Ramos (cell line): ENCODE measurements around the gene CBY3.
"Not testable (repeated sequence)": the region's sequence is repeated elsewhere in the genome, so short reads cannot be mapped to it uniquely, and the experiment has no call there.

Experiments used
- in situ Hi-C: fragments of 300-500 bp; cut with MboI; formaldehyde crosslinking; loops from one replicate; pipeline ENCODE4 v1.14.3; 2022; ENCODE audit warnings: low sequenced_read_pairs; ENCODE audit not compliant: unreplicated experiment

Gene CBY3

DNA sequence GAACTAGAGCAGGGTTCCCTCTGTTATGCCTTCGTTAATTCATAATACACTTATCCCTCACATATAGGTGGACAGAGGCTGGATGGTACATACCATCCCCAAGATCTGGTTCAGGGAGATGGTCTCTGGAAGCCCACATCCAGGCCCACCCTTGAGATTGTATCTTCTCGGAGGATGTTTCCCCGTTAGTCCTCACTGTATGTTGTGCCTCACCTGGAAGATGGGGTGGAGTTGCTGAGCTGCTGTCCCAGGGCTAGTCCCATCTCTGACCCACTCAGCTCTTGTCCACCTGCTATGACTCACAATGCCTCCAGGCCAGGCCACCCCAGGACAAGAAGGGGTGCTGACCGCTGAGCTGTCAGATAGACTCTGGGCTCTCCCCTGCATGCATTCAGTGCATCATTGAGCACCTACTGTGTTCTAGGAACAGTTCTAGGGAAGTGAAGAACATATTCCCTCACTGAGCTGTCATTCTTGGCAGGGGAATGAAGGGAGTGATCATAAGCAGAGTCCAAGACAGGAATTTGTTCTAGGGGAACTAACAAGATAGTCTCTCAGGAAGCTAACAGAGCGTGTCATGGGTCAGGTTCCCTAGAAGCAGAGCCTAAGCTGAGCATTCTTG is at the start of gene CBY3:
Gene CBY3 (minus strand): TSS at position 255 of the 622 bp plus-strand sequence. CDS start 116 bp downstream, at position 139.
- in situ Hi-C loops: no loop called here

DNA sequence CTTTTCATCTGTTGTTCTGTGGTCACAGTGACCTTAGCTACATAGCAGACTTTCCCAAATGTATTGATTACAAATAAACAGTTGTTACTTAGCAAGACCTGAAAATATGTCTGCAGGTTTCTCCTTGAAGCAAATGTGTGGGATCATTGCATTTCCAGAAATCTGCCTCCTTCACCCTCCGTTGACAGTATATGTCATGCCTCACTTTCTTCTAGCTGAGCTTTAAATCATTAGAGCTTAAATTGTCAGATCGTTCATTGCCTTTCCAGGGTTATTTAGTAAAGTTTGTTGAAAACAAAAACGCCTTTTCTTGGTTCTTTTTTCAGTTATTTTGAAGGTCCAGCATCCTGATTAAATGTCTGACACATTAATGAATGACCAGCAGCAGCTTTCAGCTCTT is 49.5 kb upstream of the CBY3 start:
- in situ Hi-C loops: no loop called here

DNA sequence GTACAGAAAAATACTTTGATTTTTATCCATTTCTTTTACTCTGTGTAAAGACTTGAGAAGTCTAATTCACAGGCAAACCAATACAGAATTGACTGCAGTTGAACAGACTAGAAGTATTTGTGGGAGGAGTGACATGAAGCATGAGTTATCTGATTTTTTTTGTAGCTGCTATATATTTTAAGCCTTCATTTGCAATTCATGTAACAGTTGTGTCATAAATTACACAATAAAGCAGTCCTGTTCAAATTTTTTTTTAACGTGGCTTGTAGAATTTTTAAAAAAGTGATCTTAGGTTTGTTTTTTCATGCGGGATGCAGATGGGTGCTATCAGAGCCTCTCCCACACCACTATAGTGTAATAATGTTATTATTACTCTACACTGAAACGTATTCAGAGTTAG is 48.9 kb upstream of the CBY3 start:
- in situ Hi-C loops: no loop called here

DNA sequence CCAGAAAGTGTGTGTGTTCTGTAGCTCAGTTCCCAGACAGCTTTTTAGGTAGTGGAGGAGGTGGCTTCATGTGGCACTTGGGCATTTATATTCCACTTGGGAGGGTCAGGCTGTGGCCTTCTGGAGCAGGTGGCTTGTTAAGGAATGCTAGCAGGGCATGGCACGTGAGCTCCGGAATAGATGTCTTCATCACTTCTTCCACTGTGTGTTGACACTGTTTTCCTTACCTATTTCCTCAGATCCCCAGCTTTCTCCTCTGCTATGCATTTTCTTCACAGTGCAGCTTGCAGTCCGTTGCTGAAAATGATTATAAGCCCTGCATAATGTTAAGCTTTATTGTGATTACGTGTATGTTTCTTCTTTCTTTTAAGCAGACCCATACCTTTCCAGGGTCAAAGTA is 48.5 kb upstream of the CBY3 start:
- in situ Hi-C loops: no loop called here

DNA sequence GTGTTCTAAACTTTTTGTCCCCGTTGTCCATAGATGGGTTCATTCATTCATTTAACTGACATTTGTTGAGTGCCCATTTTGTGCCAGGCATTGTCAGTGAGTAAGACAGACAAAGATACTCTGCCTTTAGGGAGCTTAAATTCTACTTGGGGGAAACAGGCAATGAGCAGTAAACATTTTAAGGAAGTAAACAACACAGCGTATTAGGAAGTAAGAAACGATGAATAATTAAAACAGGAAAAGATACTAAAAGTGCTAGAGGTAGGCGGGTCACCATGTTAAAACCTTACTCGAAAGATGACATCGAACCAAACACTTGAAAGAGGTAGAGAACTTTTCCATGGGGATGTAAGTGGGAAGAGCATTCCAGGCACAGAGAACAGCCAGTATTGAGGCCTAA is 46.3 kb upstream of the CBY3 start:
- in situ Hi-C loops: no loop called here

DNA sequence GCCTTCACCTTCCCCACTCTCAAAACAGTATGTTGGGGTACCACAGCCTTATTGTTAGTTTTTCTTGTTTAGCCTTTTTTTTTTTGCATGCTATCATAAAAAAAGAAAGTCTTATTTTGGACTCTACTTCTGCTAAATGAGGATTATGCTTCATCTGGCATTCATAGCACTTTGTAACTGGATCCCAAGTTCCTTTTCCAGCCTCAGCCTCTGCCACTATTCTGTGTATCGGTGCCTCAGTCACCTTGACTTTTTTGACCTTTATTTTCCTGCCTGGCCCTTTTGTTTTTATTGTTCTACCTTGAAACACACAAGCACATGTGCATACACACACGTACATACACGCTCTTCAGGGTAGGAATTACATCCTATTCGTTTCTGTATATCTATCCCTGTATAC is 43.3 kb upstream of the CBY3 start:
- in situ Hi-C loops: no loop called here

DNA sequence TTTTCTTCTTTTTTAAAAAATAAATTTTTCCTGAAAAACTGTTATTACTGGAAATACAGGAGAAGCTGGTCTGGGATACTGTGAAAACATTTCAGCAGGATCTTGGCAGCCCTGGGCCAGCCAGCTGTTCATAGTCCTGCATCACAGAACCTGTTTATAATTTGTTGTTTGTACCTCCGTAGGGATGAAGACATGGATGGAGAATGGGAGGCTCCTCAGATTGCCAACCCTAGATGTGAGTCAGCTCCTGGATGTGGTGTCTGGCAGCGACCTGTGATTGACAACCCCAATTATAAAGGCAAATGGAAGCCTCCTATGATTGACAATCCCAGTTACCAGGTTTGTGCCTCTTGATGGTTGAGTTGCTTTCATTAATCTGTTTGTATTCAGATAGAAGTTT is 39.4 kb upstream of the CBY3 start:
- in situ Hi-C loops: no loop called here

DNA sequence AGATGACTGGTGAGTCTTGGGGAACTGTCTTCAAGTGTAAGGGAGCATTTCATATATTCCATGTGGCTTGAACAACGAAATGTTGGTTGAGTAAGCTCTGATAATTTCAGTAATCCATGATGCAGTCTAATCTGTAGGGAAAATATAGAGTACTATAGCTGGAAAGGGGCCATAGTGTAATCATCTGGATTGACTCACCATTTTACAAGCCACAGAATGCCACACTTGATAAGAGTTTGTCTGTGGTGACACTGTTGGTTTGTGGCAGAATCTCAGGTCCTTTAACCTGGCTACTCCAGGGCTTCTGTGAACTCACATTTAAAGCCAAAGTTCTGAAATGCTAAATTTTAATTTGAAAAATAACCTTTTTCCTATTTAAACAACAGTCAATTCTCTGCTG is 35.5 kb upstream of the CBY3 start:
- in situ Hi-C loops: no loop called here

DNA sequence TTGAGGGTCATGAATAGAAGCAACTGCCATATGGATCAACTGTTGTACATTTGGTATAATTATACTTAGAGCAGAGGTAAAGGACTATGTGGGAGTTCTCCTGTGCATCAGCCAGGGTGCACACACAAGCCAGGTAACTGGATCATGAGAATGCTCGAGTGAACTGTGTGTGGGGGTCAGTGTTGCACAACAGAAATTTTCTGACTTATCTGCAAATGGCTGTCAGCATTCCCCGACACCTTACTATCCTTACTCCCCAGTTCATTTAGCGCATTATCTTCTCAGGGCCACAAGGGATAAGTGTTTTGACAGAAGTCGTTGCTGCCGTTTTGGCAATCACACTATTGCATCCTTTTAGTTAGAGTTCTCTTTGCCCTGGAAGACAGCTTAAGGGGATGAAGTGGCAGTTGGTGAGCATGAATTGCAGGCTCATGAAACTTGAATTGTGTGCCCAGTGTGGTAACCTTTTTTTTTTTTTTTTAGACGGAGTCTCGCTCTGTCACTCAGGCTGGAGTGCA is 19.6 kb upstream of the CBY3 start:
- in situ Hi-C loops: no loop called here

DNA sequence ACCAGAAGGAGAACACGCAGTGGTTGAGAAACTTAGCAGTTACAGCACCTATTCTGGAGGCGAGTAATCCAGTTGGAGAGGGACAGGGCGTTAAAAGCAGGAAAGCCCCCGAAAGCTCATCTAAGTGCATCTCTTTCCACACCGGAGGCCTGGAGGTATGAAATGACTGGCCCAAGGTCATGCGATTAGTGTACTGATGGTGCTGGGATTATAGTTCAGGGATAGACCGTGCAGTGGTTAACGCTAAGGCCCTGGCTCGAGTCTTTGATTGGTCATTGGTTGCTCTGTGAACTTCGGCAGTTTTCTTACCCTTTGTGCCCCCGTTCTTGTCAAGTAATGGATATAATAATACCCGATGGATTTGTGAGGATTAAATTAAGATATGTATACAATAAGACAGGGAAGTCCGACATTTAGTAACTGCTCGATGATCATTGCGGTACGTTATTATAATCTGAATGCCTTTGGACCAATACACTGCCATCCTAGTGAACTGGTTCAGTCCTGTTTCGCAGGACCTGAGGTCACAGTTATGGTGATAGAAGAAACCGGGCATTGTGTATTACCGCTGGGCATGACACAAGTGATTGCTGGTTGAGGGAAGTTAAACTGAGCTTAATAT is 18.9 kb upstream of the CBY3 start:
- in situ Hi-C loops: no loop called here

DNA sequence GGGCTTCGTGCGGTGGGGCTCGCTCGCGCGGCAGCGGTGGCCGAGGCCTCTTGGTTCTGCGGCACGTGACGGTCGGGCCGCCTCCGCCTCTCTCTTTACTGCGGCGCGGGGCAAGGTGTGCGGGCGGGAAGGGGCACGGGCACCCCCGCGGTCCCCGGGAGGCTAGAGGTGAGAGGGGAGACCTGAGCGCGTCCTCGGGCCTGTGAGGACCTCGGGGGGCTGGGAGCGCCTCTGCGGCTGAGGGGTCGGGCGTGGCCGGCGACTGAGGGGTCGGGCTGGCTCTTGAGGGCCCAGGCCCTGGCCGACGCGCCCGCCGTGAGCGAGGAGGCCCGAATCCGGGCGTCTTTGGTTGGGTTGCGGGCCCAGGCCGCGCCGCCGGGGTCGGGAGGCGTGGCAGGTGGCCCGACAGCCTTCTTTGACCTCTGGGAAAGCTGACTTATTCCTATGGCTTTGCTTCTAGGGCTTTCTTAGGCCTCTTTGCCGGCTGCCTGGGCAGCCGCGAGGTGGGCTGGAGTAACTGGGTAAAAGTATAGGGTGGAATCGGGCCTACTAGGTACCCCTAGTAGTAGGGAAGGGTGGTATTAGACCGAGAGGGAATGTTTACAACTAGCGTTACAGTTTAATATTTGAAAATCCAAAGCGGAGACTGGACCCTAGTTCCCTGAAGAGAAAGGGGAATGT is 18.2 kb upstream of the CBY3 start, which contains the start of gene CANX:
Gene CANX (plus strand): TSS at position 33 of the 681 bp plus-strand sequence. CDS start 6,715 bp downstream, outside the sequence.
- in situ Hi-C loops: no loop called here

DNA sequence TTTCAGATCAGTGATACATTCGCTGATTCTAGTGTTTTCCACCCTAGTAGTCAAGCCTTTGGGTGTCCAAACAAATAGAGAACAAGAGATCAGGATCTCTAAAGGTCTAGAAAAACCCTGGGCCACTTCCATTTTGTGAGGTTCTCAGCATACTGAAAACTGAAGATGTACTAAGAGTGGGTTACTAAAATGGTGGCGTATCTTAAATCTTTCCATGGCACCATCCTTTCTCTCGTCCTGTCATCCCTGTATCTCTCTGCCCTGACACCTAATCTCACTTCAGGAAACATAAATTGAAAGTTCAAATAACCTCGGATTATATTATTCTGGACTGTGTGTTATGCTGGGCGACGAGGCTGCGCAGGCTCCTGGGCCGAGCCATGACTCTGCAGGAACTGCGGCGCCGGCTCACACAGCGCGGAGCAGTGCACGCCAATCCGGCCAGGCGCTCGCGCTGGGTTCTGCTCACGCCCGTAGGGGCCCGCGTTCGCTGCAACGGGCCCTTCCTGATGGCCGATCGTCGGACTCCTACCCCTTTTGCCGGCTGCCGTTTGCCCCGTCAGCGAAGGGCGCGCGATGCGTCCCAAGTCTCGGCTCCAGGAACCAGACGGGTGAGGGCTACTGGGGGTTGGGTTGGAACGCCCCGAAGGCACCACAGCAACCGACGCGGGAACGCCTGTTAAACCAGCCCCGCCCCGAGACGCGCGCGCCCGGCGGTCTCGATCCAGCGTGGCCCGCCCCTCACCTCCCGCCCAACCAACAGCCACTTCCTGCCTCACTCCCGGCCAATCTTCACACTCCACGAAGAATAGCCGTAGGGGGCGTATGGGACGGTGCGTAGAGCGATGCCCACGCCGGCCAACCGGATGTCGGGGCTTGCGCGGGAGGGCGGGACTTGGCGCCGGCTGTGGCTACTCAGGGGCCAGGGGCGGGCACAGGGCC is 17.4 kb upstream of the CBY3 start:
- in situ Hi-C loops: no loop called here

DNA sequence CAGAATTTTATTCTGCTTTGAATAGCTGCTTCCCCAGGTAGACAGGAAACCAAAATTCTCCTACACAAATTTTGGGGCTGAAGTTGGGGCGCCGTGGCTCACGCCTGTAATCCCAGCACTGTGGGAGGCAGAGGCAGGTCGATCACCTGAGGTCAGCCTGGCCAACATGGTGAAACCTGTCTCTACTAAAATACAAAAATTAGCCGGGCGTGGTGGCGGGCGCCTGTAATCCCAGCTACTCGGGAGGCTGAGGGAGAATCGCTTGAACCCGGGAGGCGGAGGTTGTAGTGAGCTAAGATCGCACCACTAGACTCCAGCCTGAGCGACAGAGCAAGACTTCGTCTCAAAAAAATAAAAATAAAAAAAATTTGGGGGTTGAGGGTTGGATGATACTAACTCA is 16.7 kb upstream of the CBY3 start:
- in situ Hi-C loops: not testable (repeated sequence)

DNA sequence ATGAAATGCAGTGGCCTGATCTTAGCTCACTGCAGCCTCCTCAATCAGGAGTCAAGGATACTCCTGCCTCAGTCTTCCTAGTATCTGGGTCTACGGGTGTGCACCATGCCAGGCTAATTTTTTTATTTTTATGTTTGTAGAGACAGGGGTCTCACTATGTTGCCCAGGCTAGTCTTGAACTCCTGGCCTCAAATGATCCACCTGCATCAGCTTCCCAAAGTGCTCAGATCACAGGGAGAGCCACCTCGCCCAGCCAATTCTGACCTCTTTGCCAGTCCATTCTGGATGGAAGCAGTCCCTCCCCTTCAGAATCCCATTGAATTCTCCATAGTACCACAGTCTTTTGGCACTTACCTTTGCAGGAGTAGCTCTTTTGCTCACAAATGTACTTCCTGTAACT is 16.3 kb upstream of the CBY3 start:
- in situ Hi-C loops: no loop called here

DNA sequence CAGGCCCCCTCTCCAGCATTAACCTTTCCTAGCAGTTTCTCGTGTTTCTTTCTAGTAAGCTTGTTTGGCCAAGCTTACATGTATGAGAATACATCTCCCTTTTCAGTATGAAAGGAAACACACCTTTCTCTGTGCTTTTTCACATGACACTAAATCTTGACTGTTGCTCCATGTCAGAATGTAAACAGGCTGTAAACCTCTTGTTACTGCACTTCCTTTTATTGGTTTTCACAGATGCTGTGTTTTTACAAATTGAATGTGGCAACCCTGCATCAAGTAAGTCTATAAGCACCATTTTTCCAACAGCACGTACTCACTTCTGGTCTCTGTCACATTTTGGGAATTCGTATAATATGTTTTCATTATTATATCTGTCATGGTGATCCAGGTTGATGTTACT is 15.8 kb upstream of the CBY3 start:
- in situ Hi-C loops: no loop called here

DNA sequence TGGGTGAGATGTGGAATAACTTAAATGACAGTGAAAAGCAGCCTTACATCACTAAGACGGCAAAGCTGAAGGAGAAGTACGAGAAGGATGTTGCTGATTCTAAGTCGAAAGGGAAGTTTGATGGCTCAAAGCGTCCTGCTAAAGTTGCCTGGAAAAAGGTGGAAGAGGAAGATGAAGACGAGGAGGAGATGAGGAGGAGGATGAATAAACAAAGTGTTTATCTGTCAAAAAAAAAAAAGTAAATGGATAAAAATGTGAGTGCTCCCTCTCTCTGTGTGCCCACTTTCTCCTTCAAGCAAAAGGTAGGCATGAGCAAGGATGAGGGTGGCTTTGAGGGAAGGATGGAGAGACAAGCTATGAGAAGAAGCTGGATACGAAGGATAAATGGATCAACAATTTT is 13.7 kb upstream of the CBY3 start:
- in situ Hi-C loops: no loop called here

DNA sequence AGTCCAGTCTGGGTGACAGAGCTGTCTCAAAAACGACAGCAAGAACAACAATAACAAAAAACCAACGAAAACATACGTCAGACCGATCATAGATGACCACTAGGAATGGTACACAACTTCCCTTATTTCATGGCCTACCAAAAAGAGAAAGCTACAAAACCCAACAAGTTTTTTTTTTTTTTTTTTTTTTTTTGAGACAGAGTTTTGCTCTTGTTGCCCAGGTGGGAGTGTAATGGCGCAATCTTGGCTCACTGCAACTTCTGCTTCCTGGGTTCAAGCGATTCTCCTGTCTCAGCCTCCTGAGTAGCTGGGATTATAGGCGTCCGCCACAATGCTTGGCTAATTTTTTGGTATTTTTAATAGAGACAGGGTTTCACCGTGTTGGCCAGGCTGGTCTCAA is 8.4 kb upstream of the CBY3 start:
- in situ Hi-C loops: not testable (repeated sequence)

DNA sequence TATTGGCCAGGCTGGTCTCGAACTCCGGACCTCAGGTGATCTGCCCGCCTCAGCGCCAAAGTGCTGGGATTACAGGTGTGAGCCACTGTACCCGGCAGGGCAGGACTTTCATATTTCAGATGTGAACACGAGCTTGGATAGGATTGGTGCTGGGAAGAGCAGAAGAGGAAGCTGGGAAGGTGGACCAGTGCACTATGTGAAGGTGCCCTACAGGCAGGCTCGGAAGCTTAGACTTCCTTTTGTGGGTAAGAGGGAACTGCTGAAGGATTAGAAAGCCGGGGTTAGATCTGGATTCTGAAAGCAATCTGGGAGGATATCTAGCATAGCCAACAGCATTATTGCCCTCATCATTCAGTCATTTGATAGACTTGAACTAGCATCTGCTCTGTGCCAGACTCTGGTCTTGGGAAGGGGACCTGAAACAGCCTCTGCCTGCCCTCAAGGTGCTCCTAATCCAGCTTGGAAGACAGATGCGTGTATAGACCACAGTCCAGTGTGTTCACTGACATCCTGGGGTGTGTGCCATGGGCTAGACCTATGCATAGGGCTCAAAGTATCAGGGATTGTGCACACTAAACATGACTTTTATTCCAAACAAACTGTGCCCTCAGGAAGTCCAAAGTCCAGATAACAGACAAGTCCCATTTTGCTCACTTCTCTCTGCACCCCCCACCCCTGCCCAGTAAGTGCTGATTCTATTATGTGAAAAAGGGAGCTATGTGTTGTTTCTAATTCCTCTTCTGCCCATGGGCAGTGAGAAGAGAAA is 637 bp downstream of the CBY3 start:
- in situ Hi-C loops: no loop called here

DNA sequence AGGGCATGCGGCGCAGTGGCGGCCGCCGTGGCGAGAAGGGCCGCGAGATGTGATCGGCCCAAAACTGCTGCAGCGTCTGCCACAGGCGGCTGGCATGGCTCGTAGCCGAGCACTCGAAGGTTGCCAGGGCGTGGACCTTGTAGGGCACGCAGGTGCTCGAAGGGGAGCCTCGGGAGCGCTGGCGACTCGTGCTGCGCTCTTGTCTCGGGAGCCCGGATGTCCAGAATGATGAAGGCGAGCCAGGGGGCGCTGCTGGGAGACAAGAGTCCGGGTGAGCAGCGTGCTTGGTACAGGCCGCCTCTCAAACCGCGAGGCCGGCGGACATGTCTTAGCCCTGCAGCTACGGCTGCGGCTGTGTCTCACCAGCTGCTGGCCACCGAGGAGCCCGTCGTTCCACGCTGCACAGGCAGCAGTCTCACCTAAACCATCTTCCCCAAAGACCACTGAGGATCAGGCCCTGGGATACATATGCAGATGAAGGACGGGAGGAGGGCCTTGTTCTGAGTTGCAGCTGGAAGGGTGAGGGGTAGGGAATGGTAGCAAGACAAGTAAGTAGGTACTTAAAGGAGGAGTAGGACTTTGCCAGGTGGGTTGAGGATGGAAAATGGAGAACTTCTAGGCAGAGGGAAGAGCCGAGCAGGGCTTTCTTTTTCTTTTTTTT is 1.7 kb downstream of the CBY3 start:
- in situ Hi-C loops: loop anchor here (10.0 kb wide), 1 partner anchor 514 kb away; no protein-coding TSS in a partner anchor
